ENCODE results near the gene LIMCH1.
"Not testable (repeated sequence)": the region's sequence is repeated elsewhere in the genome, so short reads cannot be mapped to it uniquely, and the experiment has no call there.

- not testable (repeated sequence) for TF ChIP-seq CTCF (conservative IDR thresholded peaks at IDR 0.05; ENCODE audit: low read length); EZH2phosphoT487 (IDR thresholded peaks at IDR 0.05; ENCODE audit: borderline replicate concordance)
Observed at GRCh38 chr4:41711654-41712053, 173.7 kb downstream of the LIMCH1 start.

All from Loucy (cell line).